Measurements from ENCODE around the gene CCDC12. TPM values are rescaled to one million over a fixed set of nuclear protein-coding genes. Genes with fewer than 3 reads are reported as not detected.

CCDC12 gene
- total RNA-seq, 1 donor from 2014 or later = 72.0 TPM

- no peak for DNase-seq (ENCODE audit: low spot score)
Measured at GRCh38 chr3:46907271-46907670, 69.3 kb downstream of the CCDC12 start.

- DNase-seq (ENCODE audit: low spot score) = no peak
Measured at GRCh38 chr3:46906471-46907058, 70.0 kb downstream of the CCDC12 start.

- no peak for DNase-seq (ENCODE audit: low spot score)
Measured at GRCh38 chr3:46905661-46906451, 70.7 kb downstream of the CCDC12 start.

- no peak for DNase-seq (ENCODE audit: low spot score)
Measured at GRCh38 chr3:46905213-46905560, 71.4 kb downstream of the CCDC12 start.

GRCh38 chr3:46904303-46905212 lies 72.0 kb downstream of the CCDC12 start:
- DNase-seq (ENCODE audit: low spot score) = no peak

GRCh38 chr3:46903341-46904302 lies 72.9 kb downstream of the CCDC12 start:
- no peak for DNase-seq (ENCODE audit: low spot score)

GRCh38 chr3:46902188-46902631 lies 74.3 kb downstream of the CCDC12 start:
- DNase-seq (ENCODE audit: low spot score) = no peak

- no peak for DNase-seq (ENCODE audit: low spot score)
Measured at GRCh38 chr3:46901591-46902187, 74.9 kb downstream of the CCDC12 start.

- no peak for DNase-seq (ENCODE audit: low spot score)
Measured at GRCh38 chr3:46901061-46901460, 75.5 kb downstream of the CCDC12 start.

GRCh38 chr3:46900356-46900755 lies 76.2 kb downstream of the CCDC12 start:
- DNase-seq (ENCODE audit: low spot score) = no peak

- no peak for DNase-seq (ENCODE audit: low spot score)
Measured at GRCh38 chr3:46900007-46900292, 76.6 kb downstream of the CCDC12 start.

- no peak for DNase-seq (ENCODE audit: low spot score)
Measured at GRCh38 chr3:46899151-46900006, 77.2 kb downstream of the CCDC12 start.

GRCh38 chr3:46898321-46899150 lies 78.0 kb downstream of the CCDC12 start:
- DNase-seq (ENCODE audit: low spot score) = no peak

- no peak for DNase-seq (ENCODE audit: low spot score)
Measured at GRCh38 chr3:46897829-46898320, 78.7 kb downstream of the CCDC12 start.

GRCh38 chr3:46897031-46897430 lies 79.5 kb downstream of the CCDC12 start:
- no peak for DNase-seq (ENCODE audit: low spot score)

- no peak for DNase-seq (ENCODE audit: low spot score)
Measured at GRCh38 chr3:46896386-46896785, 80.2 kb downstream of the CCDC12 start.

- no peak for DNase-seq (ENCODE audit: low spot score)
Measured at GRCh38 chr3:46895761-46896160, 80.8 kb downstream of the CCDC12 start.

- no peak for DNase-seq (ENCODE audit: low spot score)
Measured at GRCh38 chr3:46895204-46895660, 81.3 kb downstream of the CCDC12 start.

GRCh38 chr3:46894256-46894655 lies 82.3 kb downstream of the CCDC12 start:
- no peak for DNase-seq (ENCODE audit: low spot score)

Measured in ureter (tissue), 1 donor.